ENCODE data around the gene MIDN. TPM values are rescaled to one million over a fixed set of nuclear protein-coding genes. Genes with fewer than 3 reads are reported as not detected.
A peak's percentile ranks its signal among the peaks of the same experiment; 100 is the strongest.

The MIDN gene
- total RNA-seq, 4 donors from 2014 or later: 12.4 to 65.0 (median 40.4) TPM

DNA sequence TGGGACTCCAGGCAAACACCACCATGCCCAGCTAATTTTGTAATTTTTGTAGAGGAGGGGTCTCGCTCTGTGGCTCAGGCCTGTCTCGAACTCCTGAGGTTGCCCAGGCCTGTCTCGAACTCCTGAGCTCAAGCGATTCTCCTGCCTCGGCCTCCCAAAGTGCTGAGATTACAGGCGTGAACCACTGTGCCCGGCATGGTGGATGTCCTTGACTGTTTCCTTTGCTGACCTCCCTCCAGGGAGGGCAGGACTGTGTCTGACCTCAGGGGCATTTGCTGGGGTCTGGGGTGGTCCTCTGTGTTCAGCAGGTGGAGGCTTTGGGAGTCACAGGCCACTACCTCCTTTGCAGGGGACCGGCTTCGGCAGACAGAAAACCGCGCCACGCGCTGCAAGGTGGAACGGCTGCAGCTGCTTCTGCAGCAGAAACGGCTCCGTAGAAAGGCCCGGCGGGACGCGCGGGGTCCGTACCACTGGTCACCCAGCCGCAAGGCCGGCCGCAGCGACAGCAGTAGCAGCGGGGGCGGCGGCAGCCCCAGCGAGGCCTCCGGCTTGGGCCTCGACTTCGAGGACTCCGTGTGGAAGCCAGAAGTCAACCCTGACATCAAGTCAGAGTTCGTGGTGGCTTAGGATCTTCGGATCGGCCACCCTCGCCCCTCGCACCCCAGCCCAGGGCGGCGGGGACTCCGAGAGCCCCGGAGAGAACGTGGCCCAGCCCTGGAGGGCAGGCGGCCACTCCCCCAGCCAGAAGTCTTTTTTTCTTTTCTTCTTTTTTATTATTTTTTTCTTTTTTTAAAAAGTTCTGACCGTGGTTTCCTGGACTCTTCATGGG, 8.5 kb downstream of the MIDN start:
- TF ChIP-seq POLR2A (IDR thresholded peaks at IDR 0.05): no peak
- TF ChIP-seq, protein P1, sequence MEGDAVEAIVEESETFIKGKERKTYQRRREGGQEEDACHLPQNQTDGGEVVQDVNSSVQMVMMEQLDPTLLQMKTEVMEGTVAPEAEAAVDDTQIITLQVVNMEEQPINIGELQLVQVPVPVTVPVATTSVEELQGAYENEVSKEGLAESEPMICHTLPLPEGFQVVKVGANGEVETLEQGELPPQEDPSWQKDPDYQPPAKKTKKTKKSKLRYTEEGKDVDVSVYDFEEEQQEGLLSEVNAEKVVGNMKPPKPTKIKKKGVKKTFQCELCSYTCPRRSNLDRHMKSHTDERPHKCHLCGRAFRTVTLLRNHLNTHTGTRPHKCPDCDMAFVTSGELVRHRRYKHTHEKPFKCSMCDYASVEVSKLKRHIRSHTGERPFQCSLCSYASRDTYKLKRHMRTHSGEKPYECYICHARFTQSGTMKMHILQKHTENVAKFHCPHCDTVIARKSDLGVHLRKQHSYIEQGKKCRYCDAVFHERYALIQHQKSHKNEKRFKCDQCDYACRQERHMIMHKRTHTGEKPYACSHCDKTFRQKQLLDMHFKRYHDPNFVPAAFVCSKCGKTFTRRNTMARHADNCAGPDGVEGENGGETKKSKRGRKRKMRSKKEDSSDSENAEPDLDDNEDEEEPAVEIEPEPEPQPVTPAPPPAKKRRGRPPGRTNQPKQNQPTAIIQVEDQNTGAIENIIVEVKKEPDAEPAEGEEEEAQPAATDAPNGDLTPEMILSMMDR (IDR thresholded peaks at IDR 0.05): no peak
- H3K9me3 ChIP-seq: no peaks in the 10 kb centered on the region
- intact Hi-C loops (cut with DNase I): no loop called here
- H3K27me3 ChIP-seq: no peaks in the 10 kb centered on the region
- no peak overlapping the region for H3K4me3 ChIP-seq
- H3K36me3 ChIP-seq: peaks cover 32 to 55% (median 35%) of the 10 kb centered on the region in 3 donors
- 48 to 70% methylated on average over 6 to 28 of the region's 46 CpGs for WGBS, 2 donors
- no peak for DNase-seq
- peaks cover 79 to 100% (median 86%) of the 10 kb centered on the region in 3 donors for H3K4me1 ChIP-seq
- peak overlapping the region; percentile 43 to 99 (median 98) for H3K27ac ChIP-seq

DNA sequence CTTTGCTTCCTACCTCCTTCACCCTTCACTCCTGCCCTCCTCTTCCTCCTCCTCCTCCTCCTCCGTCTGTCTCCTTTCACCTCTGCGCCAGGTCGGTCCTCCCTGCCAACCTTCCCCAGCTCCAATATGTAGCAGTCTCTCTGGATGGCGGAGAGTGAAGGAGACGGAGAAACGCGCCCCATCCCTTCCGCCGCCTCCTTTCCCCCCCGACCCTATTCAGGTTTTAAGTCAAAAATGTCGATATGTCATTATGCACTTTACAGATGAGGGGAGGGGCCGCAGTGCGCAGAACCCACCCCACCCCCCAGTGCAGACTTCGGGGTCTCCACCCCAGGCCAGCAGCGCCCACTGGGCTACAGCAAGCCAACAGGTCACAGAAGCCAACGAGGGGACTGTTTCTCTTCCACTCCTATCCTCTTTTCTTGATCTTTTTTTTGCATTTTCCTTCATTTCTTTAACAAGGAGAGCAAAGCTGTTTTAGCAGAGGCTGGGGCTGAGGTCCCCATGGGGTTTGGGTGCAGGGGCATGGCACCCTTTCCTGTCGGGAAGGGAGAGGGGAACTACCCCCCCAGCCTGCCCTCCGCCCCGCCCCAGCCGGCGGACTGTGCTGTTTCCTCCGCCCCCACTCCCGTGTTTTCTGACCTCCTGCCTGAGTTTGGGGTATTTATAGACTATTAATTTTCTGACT, 9.2 kb downstream of the MIDN start:
- DNase-seq: no peak
- intact Hi-C loops (cut with DNase I): no loop called here
- H3K27me3 ChIP-seq: no peaks in the 10 kb centered on the region
- peak overlapping the region; percentile 97 to 99 (median 98) for H3K27ac ChIP-seq
- 53 to 58% methylated on average over 17 of the region's 23 CpGs for WGBS, 2 donors
- peak overlapping the region in 1 of 4 donors; percentile 13 for H3K4me3 ChIP-seq
- H3K4me1 ChIP-seq: peaks cover 83 to 100% (median 89%) of the 10 kb centered on the region in 3 donors
- TF ChIP-seq, protein P1 (IDR thresholded peaks at IDR 0.05): no peak
- TF ChIP-seq POLR2A (IDR thresholded peaks at IDR 0.05): no peak
- H3K9me3 ChIP-seq: no peaks in the 10 kb centered on the region
- peaks cover 29 to 52% (median 35%) of the 10 kb centered on the region in 3 donors for H3K36me3 ChIP-seq

DNA sequence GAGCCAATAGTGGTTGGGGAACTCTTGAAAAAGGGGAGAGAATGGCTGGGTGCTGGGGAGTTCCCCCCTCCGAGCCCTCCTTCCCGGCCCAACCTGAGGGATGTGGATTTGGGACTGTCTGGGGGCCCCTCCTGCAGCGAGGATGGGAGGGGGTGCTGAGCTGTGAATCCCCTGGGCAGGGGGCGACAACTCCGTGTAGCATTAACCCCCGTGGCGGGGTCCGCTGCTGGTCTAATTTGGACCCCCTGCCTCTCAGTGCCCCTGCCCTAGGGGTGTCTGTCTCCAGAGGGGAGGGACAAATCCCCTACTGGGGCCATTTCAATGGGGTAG, 9.7 kb downstream of the MIDN start:
- WGBS, 2 donors: 72 to 92% methylated on average over 2 to 8 of the region's 8 CpGs
- DNase-seq: no peak
- H3K4me1 ChIP-seq: peaks cover 88 to 100% (median 89%) of the 10 kb centered on the region in 3 donors
- H3K36me3 ChIP-seq: peaks cover 29 to 52% (median 35%) of the 10 kb centered on the region in 3 donors
- H3K27me3 ChIP-seq: no peaks in the 10 kb centered on the region
- TF ChIP-seq POLR2A (IDR thresholded peaks at IDR 0.05): no peak
- TF ChIP-seq, protein P1 (IDR thresholded peaks at IDR 0.05): no peak
- H3K27ac ChIP-seq: peak overlapping the region; percentile 97 to 99 (median 98)
- intact Hi-C loops (cut with DNase I): no loop called here
- peak overlapping the region in 1 of 4 donors; percentile 13 for H3K4me3 ChIP-seq
- H3K9me3 ChIP-seq: no peaks in the 10 kb centered on the region

DNA sequence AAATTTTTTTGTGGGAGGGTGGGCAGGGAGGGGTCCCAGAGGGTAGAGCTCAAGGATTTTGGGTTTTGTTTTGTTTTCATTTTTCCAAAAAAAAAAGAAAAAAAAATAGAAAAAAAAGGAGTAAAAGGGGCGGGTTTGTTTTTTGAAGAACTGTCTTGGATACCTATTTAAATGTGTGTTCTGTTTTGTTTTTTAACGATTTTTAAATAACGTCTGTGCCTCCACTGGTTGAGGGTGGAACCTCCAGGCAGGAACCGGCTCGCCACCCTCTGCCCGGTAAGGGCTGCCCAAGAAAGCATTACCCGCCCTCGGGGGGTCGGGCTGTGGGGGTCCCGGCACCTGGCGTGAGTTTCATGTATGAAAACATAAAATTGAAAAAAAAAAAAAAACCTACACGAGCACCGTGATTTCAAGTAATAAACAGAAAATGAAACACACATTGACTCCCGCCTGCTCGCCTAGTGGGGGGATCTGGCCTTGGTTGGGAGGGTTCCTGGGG, 10.4 kb downstream of the MIDN start:
- Histone ChIP-seq H3K4me3 (peak overlapping the region; percentile 3 to 54 (median 35)), H3K27ac (peak overlapping the region; percentile 97 to 99 (median 98)), H3K27me3 (no peaks in the 10 kb centered on the region), H3K9me3 (no peaks in the 10 kb centered on the region), H3K4me1 (peaks cover 85 to 100% (median 89%) of the 10 kb centered on the region in 3 donors), H3K36me3 (peaks cover 29 to 48% (median 33%) of the 10 kb centered on the region in 3 donors)
- no peak for DNase-seq
- no peak for TF ChIP-seq POLR2A (IDR thresholded peaks at IDR 0.05)
- TF ChIP-seq, protein P1 (IDR thresholded peaks at IDR 0.05): peak in 2 of 6 experiments; percentile 8 to 14
- intact Hi-C loops (cut with DNase I): no loop called here
- 7 to 8% methylated on average over 15 of the region's 15 CpGs for WGBS, 2 donors
